Gastroesophageal sphincter (tissue), 4 donors: ENCODE measurements around the gene KRTAP10-6. TPM values are rescaled to one million over a fixed set of nuclear protein-coding genes. Genes with fewer than 3 reads are reported as not detected.
"Not testable (repeated sequence)": the region's sequence is repeated elsewhere in the genome, so short reads cannot be mapped to it uniquely, and the experiment has no call there.

Source experiments
- ATAC-seq: fragments of 150-250 bp; one replicate; pipeline ENCODE4 v1.9.1; 2016; ENCODE audit warnings: mild to moderate bottlenecking, moderate library complexity
- H3K27ac ChIP-seq, 4 donors: fragments of 200-600 bp; sonication (generic) in 3 of 4; 1 replicate in 3 of 4; 2 replicates in 1 of 4; pipeline ENCODE4 v1.5.1; 2016 to 2019
- H3K27me3 ChIP-seq: fragments of 200-600 bp; sonication (generic); one replicate; pipeline ENCODE4 v1.5.1; 2019
- H3K36me3 ChIP-seq, 2 donors: fragments of 200-600 bp; sonication (generic); one replicate each; pipeline ENCODE4 v1.5.1; 2019; ENCODE audit warnings: control low read depth in 1 of 2
- H3K4me1 ChIP-seq, 3 donors: fragments of 200-600 bp; sonication (generic); 1 replicate in 2 of 3; 2 replicates in 1 of 3; pipeline ENCODE4 v1.5.1; 2016 to 2019; ENCODE audit warnings: control low read depth in 2 of 3
- H3K4me3 ChIP-seq, 2 donors: fragments of 200-600 bp; sonication (generic); one replicate each; pipeline ENCODE4 v1.5.1; 2019; ENCODE audit warnings: mild to moderate bottlenecking in 1 of 2, moderate library complexity in 1 of 2
- H3K9me3 ChIP-seq, 3 donors: fragments of 200-600 bp; sonication (generic); one replicate each; pipeline ENCODE4 v1.5.1; 2017 to 2019; ENCODE audit warnings: control low read depth in 2 of 3
- EP300 ChIP-seq: sonication (generic); formaldehyde crosslinking; IDR thresholded peaks from one replicate; pipeline ENCODE4 v1.6.1; 2017; ENCODE audit warnings: antibody characterized with exemption, mild to moderate bottlenecking
- POLR2A ChIP-seq, 2 donors: fragments of 450-650 bp; IDR thresholded peaks; one replicate each; pipeline ENCODE4 v1.6.1; 2017; ENCODE audit warnings: antibody characterized with exemption in 2 of 2, mild to moderate bottlenecking in 2 of 2, moderate library complexity in 1 of 2
- POLR2AphosphoS5 ChIP-seq: sonication (generic); formaldehyde crosslinking; IDR thresholded peaks from one replicate; pipeline ENCODE4 v1.6.1; 2017; ENCODE audit warnings: antibody characterized with exemption
- WGBS, 2 donors: methylation state at CpG; one replicate each; pipeline ENCODE4 v1.1.5; 2018; ENCODE audit warnings: low coverage in 1 of 2; 5-methylcytosine and 5-hydroxymethylcytosine counted together
- total RNA-seq, 4 donors: library from RNA; depleted of rRNA; stranded (reverse); fragments of >200 nt; gene quantifications; one replicate each; pipeline ENCODE4 v1.1.0, GENCODE V29; 2016
- TF ChIP-seq, protein P1 (sequence below), 4 experiments: fragments of 200-600 bp in 2 of 4; fragments of 450-650 bp in 2 of 4; sonication (generic) in 1 of 4; IDR thresholded peaks; one replicate each; pipeline ENCODE4 v1.5.1; 2017 to 2019; ENCODE audit warnings: antibody characterized with exemption in 4 of 4, mild to moderate bottlenecking in 2 of 4, moderate library complexity in 2 of 4

The KRTAP10-6 gene
- total RNA-seq, 4 donors from 2014 or later, result not detected

DNA sequence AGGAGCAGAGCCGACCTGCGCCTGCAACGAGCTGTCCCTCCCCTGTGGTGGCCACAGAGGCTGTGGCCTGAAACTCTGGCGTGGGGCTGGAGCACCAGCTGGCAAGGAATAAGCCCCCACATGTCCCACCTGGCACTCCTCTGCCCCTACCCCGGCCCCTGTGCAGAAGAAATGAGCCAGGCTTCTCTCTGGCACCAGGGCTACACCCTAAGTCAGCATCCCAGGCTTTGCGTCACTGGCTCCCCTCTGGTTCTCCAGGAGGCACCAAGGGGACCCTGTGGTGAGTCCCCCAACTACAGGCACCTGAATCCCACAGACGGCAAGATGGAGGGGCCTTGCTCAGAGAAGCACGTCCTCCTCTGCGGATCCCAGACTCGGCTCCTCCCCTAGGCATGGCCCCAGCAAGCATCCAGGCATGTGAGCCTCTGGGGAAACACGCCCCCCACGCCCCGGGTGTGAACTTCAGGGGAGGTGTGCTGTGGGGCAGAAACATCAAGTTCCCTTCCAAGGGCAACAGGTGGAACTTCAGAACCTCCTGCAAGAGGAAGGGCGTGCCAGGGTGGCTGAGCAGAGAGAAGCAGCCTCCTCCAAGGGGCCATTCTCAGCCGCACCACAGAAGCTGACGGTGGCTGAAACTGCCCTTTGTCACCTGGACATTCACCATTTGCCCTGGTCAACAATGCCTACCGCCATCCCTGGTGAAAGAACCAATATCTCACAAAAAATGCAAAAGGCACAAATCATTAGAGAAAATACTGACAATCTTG, 11.0 kb upstream of the KRTAP10-6 start:
- Histone ChIP-seq H3K27me3 (peaks cover 90% of the 10 kb centered on the region), H3K4me1 (no peaks in the 10 kb centered on the region), H3K4me3 (no peak overlapping the region), H3K36me3 (no peaks in the 10 kb centered on the region), H3K27ac (no peak overlapping the region), H3K9me3 (peaks cover 0 to 7% (median 0%) of the 10 kb centered on the region in 3 donors)
- WGBS, 2 donors, result 7 to 33% methylated on average over 3 of the region's 17 CpGs
- TF ChIP-seq, protein P1, sequence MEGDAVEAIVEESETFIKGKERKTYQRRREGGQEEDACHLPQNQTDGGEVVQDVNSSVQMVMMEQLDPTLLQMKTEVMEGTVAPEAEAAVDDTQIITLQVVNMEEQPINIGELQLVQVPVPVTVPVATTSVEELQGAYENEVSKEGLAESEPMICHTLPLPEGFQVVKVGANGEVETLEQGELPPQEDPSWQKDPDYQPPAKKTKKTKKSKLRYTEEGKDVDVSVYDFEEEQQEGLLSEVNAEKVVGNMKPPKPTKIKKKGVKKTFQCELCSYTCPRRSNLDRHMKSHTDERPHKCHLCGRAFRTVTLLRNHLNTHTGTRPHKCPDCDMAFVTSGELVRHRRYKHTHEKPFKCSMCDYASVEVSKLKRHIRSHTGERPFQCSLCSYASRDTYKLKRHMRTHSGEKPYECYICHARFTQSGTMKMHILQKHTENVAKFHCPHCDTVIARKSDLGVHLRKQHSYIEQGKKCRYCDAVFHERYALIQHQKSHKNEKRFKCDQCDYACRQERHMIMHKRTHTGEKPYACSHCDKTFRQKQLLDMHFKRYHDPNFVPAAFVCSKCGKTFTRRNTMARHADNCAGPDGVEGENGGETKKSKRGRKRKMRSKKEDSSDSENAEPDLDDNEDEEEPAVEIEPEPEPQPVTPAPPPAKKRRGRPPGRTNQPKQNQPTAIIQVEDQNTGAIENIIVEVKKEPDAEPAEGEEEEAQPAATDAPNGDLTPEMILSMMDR (IDR thresholded peaks at IDR 0.05), result no peak
- TF ChIP-seq POLR2A (IDR thresholded peaks at IDR 0.05), result no peak
- TF ChIP-seq POLR2AphosphoS5, result no peak
- TF ChIP-seq EP300, result no peak
- ATAC-seq, result no peak

DNA sequence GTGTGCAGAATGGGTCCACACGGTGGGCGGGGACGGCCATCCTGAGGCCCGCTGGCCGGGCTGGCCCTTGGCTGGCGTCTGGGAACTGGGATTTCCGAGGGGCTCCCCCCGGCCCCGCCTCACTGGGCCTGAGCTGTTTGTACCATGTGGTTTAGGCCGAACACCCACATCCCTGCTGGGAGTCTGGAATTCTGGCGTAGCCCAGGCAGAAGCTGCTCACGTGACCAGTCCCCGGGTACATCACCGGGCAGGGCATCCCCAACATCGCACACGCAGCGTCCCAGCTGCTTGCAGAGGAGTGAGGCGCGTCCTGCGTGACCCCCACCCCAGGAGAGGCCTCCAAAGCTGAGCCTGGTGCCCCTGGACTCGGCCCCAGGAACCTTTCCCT, 10.2 kb upstream of the KRTAP10-6 start:
- H3K27me3 ChIP-seq, result peaks cover 89% of the 10 kb centered on the region
- H3K27ac ChIP-seq, result no peak overlapping the region
- H3K4me3 ChIP-seq, result no peak overlapping the region
- no peak for TF ChIP-seq EP300
- TF ChIP-seq, protein P1 (IDR thresholded peaks at IDR 0.05), result no peak
- TF ChIP-seq POLR2AphosphoS5, result no peak
- TF ChIP-seq POLR2A (IDR thresholded peaks at IDR 0.05), result no peak
- H3K9me3 ChIP-seq, result peaks cover 0 to 12% (median 0%) of the 10 kb centered on the region in 3 donors
- no CpG with 5 or more reads among the region's 21 CpGs for WGBS, 2 donors
- H3K36me3 ChIP-seq, result no peaks in the 10 kb centered on the region
- no peak for ATAC-seq
- no peaks in the 10 kb centered on the region for H3K4me1 ChIP-seq

DNA sequence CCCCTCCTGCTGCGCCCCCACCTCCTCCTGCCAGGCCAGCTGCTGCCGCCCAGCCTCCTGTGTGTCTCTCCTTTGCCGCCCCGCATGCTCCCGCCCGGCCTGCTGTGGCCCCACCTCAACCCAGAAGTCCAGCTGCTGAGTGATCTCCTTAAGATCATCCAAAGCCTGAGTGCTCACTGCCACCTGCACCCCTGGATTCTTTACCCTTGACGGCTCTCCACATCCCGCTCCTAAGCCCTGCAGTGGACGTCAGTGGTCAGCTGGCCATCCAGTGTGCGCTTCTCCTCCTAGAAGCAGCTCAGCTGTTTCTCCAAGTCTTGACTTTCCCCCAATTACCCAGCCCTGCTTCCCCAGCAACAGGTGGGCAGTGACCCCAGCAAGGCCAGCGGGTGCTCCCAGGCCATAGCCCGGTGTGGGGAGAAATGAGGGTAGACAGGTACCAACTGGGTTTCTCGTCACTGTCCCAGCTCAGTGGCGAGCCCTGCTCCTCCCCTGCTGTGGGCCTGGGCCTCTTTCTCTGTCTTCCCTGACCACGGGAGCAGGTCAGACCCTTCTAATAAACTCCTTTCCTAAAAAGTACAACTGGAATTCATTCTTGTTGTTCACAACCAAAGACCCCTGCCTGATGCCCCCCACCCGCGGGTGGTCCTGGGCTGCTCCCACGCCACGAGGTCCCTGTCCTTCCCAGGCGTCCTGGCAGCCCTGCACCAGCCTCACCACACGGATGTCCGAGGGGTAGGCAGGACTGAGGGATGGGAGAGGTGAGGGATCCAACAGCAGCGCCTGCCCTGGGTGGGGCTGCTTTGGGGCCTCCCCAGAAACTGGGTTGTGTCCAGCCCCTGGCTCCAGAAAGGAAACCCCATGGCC, 9.5 kb upstream of the KRTAP10-6 start:
- Histone ChIP-seq H3K9me3 (peaks cover 0 to 12% (median 0%) of the 10 kb centered on the region in 3 donors), H3K27me3 (peaks cover 82% of the 10 kb centered on the region), H3K4me3 (no peak overlapping the region), H3K36me3 (no peaks in the 10 kb centered on the region), H3K27ac (no peak overlapping the region), H3K4me1 (no peaks in the 10 kb centered on the region)
- 67 to 71% methylated on average over 3 to 9 of the region's 23 CpGs for WGBS, 2 donors
- TF ChIP-seq EP300, result no peak
- ATAC-seq, result no peak

DNA sequence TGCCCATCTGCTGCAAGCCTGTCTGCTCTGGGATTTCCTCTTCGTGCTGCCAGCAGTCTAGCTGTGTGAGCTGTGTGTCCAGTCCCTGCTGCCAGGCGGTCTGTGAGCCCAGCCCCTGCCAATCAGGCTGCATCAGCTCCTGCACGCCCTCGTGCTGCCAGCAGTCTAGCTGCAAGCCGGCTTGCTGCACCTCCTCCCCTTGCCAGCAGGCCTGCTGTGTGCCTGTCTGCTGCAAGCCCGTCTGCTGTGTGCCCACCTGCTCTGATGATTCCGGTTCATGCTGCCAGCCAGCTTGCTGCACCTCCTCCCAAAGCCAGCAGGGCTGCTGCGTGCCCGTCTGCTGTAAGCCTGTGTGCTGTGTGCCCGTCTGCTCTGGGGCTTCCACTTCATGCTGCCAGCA, 8.8 kb upstream of the KRTAP10-6 start:
- ATAC-seq, result not testable (repeated sequence)

DNA sequence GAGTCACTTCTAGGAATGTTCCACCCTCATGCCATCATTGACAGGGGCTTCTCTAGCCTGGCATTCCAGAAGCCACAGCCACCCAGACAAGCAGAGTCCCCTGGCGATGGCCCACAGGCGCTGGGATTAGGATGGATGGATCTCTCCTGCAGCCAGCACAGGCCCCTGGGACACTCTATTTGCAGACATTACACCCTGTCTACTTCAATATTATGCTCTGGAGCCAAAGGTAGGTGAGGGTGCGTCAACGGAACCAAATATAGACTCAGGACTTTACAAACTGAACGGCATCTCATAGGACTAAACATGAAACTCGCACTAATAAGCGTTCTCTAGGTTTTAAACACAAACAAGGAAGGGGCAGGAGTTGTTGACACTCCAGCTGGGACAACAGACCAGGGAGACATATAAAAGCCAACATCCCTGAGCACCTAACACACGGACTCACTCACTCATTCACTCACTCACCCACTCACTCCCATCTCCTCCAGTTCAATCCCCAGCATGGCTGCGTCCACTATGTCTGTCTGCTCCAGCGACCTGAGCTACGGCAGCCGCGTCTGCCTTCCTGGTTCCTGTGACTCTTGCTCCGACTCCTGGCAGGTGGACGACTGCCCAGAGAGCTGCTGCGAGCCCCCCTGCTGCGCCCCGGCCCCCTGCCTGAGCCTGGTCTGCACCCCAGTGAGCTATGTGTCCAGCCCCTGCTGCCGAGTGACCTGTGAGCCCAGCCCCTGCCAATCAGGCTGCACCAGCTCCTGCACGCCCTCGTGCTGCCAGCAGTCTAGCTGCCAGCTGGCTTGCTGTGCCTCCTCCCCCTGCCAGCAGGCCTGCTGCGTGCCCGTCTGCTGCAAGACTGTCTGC, 8.0 kb upstream of the KRTAP10-6 start, which contains the start of gene KRTAP10-7:
KRTAP10-7 (plus strand) TSS at position 480 of the 861 bp plus-strand sequence; CDS start at position 505, 25 bp downstream.
- not testable (repeated sequence) for H3K27ac ChIP-seq, H3K4me1 ChIP-seq, ATAC-seq, H3K36me3 ChIP-seq, H3K4me3 ChIP-seq
- Histone ChIP-seq H3K27me3 (peaks cover 78% of the 10 kb centered on the region), H3K9me3 (peaks cover 0 to 12% (median 0%) of the 10 kb centered on the region in 3 donors)
- WGBS, 2 donors, result 77 to 83% methylated on average over 5 of the region's 23 CpGs

More for the DNA sequence above, 8.8 kb upstream of the KRTAP10-6 start:
- H3K36me3 ChIP-seq, H3K4me3 ChIP-seq, H3K27ac ChIP-seq, H3K4me1 ChIP-seq: not testable (repeated sequence)
- 60 to 80% methylated on average over 1 to 2 of the region's 10 CpGs for WGBS, 2 donors
- Histone ChIP-seq H3K9me3 (peaks cover 0 to 12% (median 0%) of the 10 kb centered on the region in 3 donors), H3K27me3 (peaks cover 77% of the 10 kb centered on the region)
